Neuronal stem cell (in vitro differentiated cells): Measurements from ENCODE around the gene SPP2.

Source experiments
- DNase-seq: peaks from one replicate; pipeline ENCODE4 v3.0.0-alpha.2; 2013; ENCODE audit warnings: low spot score
- H2AFZ ChIP-seq: one replicate; pipeline ENCODE4 v1.6.1; 2013; ENCODE audit warnings: mild to moderate bottlenecking, low read length, inconsistent platforms
- H2AK5ac ChIP-seq: 2 replicates; pipeline ENCODE4 v1.6.1; 2013; ENCODE audit warnings: low read depth, mild to moderate bottlenecking, inconsistent platforms, low read length, moderate library complexity, mixed read lengths
- H2BK120ac ChIP-seq: 2 replicates; pipeline ENCODE4 v1.6.1; 2013; ENCODE audit warnings: low read depth, mild to moderate bottlenecking, inconsistent platforms, low read length, moderate library complexity, mixed read lengths
- H2BK12ac ChIP-seq: one replicate; pipeline ENCODE4 v1.6.1; 2013; ENCODE audit warnings: low read length, inconsistent platforms
- H2BK15ac ChIP-seq: 2 replicates; pipeline ENCODE4 v1.6.1; 2013; ENCODE audit warnings: mild to moderate bottlenecking, low read length, inconsistent platforms, mixed read lengths
- H2BK5ac ChIP-seq: one replicate; pipeline ENCODE4 v1.6.1; 2013; ENCODE audit warnings: inconsistent platforms, mild to moderate bottlenecking, low read length, moderate library complexity
- H3K14ac ChIP-seq: one replicate; pipeline ENCODE4 v1.6.1; 2013; ENCODE audit warnings: low read length, inconsistent platforms
- H3K18ac ChIP-seq: 2 replicates; pipeline ENCODE4 v1.6.1; 2013; ENCODE audit warnings: low read length, inconsistent platforms
- H3K23ac ChIP-seq: 2 replicates; pipeline ENCODE4 v1.6.1; 2013; ENCODE audit warnings: low read depth, mild to moderate bottlenecking, mixed read lengths, low read length, inconsistent platforms; ENCODE audit not compliant: poor library complexity
- H3K27ac ChIP-seq: replicated peaks from 3 replicates; pipeline ENCODE4 v1.5.1; 2013; ENCODE audit warnings: low read length, inconsistent platforms
- H3K27me3 ChIP-seq, 3 experiments: 2 replicates each; pipeline ENCODE4 v1.6.1; 2013; ENCODE audit warnings: low read length in 3 of 3, mild to moderate bottlenecking in 2 of 3, inconsistent platforms in 1 of 3, low read depth in 1 of 3, mixed read lengths in 1 of 3, moderate library complexity in 1 of 3; ENCODE audit not compliant: control insufficient read depth in 3 of 3, insufficient read depth in 3 of 3
- H3K36me3 ChIP-seq, 2 donors: replicated peaks in 1 of 2; 2 replicates each; pipeline ENCODE4 v1.6.1; 2013; ENCODE audit warnings: low read length in 2 of 2; ENCODE audit not compliant: control insufficient read depth in 2 of 2, insufficient read depth in 2 of 2
- H3K4ac ChIP-seq: 2 replicates; pipeline ENCODE4 v1.6.1; 2013; ENCODE audit warnings: inconsistent platforms, mild to moderate bottlenecking, low read length, moderate library complexity
- H3K4me1 ChIP-seq, 2 donors: 1 replicate in 1 of 2; 2 replicates in 1 of 2; pipeline ENCODE4 v1.6.1; 2013; ENCODE audit warnings: low read length in 2 of 2, low read depth in 1 of 2; ENCODE audit not compliant: control insufficient read depth in 2 of 2, insufficient read depth in 1 of 2
- H3K4me2 ChIP-seq: one replicate; pipeline ENCODE4 v1.6.1; 2013; ENCODE audit warnings: mild to moderate bottlenecking, low read length, inconsistent platforms; ENCODE audit not compliant: insufficient read depth, poor library complexity, severe bottlenecking
- H3K4me3 ChIP-seq, 2 donors: 2 replicates each; pipeline ENCODE4 v1.5.1; 2013; ENCODE audit warnings: low read length in 2 of 2, mild to moderate bottlenecking in 2 of 2, inconsistent platforms in 1 of 2, moderate library complexity in 1 of 2
- H3K79me1 ChIP-seq: one replicate; pipeline ENCODE4 v1.6.1; 2013; ENCODE audit warnings: low read depth, mild to moderate bottlenecking, inconsistent platforms, low read length, moderate library complexity
- H3K9ac ChIP-seq: one replicate; pipeline ENCODE4 v1.6.1; 2013; ENCODE audit warnings: mild to moderate bottlenecking, low read depth, low read length, inconsistent platforms; ENCODE audit not compliant: poor library complexity
- H3K9me3 ChIP-seq, 2 donors: replicated peaks in 1 of 2; 2 replicates each; pipeline versions ENCODE3 to v1.6.1; 2013; ENCODE audit warnings: low read length in 2 of 2, mild to moderate bottlenecking in 2 of 2, inconsistent platforms in 1 of 2, low read depth in 1 of 2, mixed read lengths in 1 of 2, moderate library complexity in 1 of 2; ENCODE audit not compliant: control insufficient read depth in 2 of 2, insufficient read depth in 1 of 2
- H4K8ac ChIP-seq: one replicate; pipeline ENCODE4 v1.6.1; 2013; ENCODE audit warnings: low read depth, mild to moderate bottlenecking, inconsistent platforms, low read length, moderate library complexity
- H4K91ac ChIP-seq: one replicate; pipeline ENCODE4 v1.6.1; 2013; ENCODE audit warnings: low read length, low read depth, mild to moderate bottlenecking, inconsistent platforms; ENCODE audit not compliant: poor library complexity
- WGBS, 2 donors: extraction: QIAGEN DNeasy Blood & Tissue Kit; methylation state at CpG; one replicate each; pipeline ENCODE4 v1.1.7; 2013; ENCODE audit warnings: missing lambda C conversion rate in 2 of 2, mixed read lengths in 1 of 2; ENCODE audit not compliant: insufficient read length in 2 of 2, insufficient replicate concordance in 1 of 2; ENCODE audit errors: extremely low coverage in 2 of 2; 5-methylcytosine and 5-hydroxymethylcytosine counted together

The SPP2 gene

DNA sequence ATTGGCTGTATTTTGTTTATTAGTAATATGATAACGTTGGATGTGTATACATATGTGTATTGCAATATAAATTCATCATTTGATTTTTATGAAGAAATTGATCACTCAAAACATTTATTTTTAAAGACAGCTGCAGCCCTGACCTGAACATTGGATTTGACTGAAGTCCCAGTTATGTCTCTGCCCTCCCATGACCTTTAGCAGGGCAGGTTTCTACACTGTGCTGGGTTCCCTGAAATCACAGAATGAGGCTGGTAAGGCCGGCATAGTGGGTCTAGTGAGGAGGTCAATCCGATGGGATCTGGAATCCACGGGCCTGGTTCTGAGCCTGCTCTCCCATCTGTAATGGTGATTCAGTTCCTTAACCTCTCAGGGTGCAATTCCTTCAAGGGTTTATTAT is 22.0 kb downstream of the SPP2 start:
- H3K9ac ChIP-seq = no peak overlapping the region
- H2BK5ac ChIP-seq = no peak overlapping the region
- no peak overlapping the region for H3K14ac ChIP-seq
- no peak overlapping the region for H3K4me2 ChIP-seq
- H4K91ac ChIP-seq = no peak overlapping the region
- H3K4ac ChIP-seq = no peak overlapping the region
- DNase-seq = no peak
- no peaks in the 10 kb centered on the region for H3K9me3 ChIP-seq
- no peak overlapping the region for H2AK5ac ChIP-seq
- no peak overlapping the region for H3K18ac ChIP-seq
- no peak overlapping the region for H2BK15ac ChIP-seq
- no peak overlapping the region for H3K23ac ChIP-seq
- no CpG with 5 or more reads among the region's 4 CpGs for WGBS, 2 donors
- no peak overlapping the region for H2BK120ac ChIP-seq
- H3K27ac ChIP-seq = no peak overlapping the region
- no peaks in the 10 kb centered on the region for H3K4me1 ChIP-seq
- H2BK12ac ChIP-seq = no peak overlapping the region
- H3K36me3 ChIP-seq = no peaks in the 10 kb centered on the region
- no peak overlapping the region for H2AFZ ChIP-seq
- no peak overlapping the region for H3K4me3 ChIP-seq
- no peaks in the 10 kb centered on the region for H3K79me1 ChIP-seq
- no peak overlapping the region for H4K8ac ChIP-seq
- H3K27me3 ChIP-seq = no peaks in the 10 kb centered on the region

DNA sequence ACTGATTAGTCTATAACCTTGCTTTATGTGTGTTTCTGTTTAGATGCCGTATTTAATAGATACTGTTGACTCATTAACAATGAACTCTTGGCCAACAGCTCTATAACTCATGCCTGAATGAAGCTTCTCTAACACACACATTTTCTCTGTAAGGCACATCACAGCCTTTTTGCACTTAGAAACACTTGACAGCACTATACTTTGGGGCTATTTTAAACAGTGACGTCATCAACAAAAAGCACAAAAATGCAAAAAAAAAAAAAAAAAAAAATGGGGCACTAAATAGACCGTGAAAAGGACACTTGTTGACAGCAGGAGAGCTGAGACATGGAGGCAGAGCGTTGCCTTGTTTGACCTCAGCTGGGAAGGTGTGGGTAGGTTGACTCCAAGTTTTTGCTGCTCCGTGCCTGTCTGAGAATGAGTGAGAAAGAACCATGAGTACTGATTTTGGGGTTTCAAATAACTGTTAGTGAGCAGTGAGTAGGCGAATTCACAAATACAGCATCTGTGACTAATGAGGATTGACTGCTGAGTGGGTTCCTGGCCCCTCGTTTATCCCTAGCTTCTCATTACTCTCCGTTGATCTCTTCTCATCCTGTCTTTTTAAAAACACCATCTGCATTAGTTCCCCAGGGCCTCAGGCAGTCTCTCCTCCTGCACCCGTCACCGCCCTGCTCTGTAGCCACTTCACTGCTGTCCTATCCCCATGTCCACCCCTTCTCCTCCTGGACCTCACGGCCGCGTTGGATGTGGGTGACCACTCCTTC is 24.4 kb downstream of the SPP2 start:
- no peak overlapping the region for H2BK120ac ChIP-seq
- WGBS, 2 donors = no CpG with 5 or more reads among the region's 13 CpGs

DNA sequence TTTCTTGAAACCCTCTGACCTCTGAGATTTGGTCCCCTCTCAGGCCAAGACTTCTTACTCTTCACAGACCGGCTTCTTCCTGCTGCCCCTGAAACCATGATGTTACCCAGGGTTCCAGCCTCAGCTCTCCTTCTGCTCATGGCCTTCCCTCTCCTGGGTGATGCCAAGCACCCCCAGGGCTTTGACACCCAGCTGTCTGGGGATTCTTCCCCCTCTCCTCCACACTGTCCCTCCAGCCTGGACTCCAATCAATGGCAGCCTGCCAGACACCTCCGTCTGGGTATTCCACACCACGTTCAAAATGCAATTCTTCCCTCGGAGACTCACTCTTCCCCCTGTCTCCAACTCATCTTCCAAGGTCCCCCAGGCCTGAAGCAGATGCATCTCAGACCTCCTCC is 25.0 kb downstream of the SPP2 start:
- Histone ChIP-seq H3K23ac (no peak overlapping the region), H2BK12ac (no peak overlapping the region), H3K4me2 (no peak overlapping the region), H2BK15ac (no peak overlapping the region), H3K9ac (no peak overlapping the region), H3K14ac (no peak overlapping the region), H3K4me1 (no peaks in the 10 kb centered on the region), H2AFZ (no peak overlapping the region), H3K9me3 (no peaks in the 10 kb centered on the region), H3K27me3 (no peaks in the 10 kb centered on the region), H2BK5ac (no peak overlapping the region), H2BK120ac (no peak overlapping the region), H3K79me1 (no peaks in the 10 kb centered on the region), H2AK5ac (no peak overlapping the region), H3K4me3 (no peak overlapping the region), H3K4ac (no peak overlapping the region), H4K91ac (no peak overlapping the region), H3K36me3 (no peaks in the 10 kb centered on the region), H3K27ac (no peak overlapping the region), H4K8ac (no peak overlapping the region), H3K18ac (peak overlapping the region; percentile 42)
- no peak for DNase-seq
- no CpG with 5 or more reads among the region's 4 CpGs for WGBS, 2 donors

More for the DNA sequence above, 24.4 kb downstream of the SPP2 start:
- Histone ChIP-seq H3K9me3 (no peaks in the 10 kb centered on the region), H2BK12ac (no peak overlapping the region), H3K14ac (no peak overlapping the region), H3K18ac (peak overlapping the region; percentile 42), H3K36me3 (no peaks in the 10 kb centered on the region), H3K4ac (no peak overlapping the region), H3K23ac (no peak overlapping the region), H4K8ac (no peak overlapping the region), H3K9ac (no peak overlapping the region), H2BK5ac (no peak overlapping the region), H3K27me3 (no peaks in the 10 kb centered on the region), H3K79me1 (no peaks in the 10 kb centered on the region), H3K27ac (no peak overlapping the region), H2AFZ (no peak overlapping the region), H2AK5ac (no peak overlapping the region), H2BK15ac (no peak overlapping the region), H3K4me2 (no peak overlapping the region), H3K4me3 (no peak overlapping the region), H4K91ac (no peak overlapping the region), H3K4me1 (no peaks in the 10 kb centered on the region)
- DNase-seq = no peak

DNA sequence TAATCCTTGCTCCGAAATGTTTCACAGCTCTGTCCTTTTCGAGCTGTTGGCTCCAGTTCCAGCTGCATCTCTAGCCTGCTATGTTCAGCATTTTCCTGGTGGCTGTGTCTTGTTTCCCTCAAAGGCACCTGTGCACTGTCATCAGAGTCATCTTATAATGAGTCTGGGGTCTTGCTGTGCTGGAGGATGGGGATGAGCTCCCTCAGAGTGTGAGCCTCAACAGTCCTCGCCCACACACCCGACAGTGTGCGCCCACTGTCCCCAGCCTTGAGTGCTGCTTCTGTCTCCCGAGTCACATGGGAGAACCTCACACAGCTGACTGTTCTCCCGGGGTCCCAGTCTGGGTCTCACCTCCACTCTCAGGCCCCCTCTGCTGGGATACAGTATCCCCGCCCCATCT is 25.4 kb downstream of the SPP2 start:
- no CpG with 5 or more reads among the region's 8 CpGs for WGBS, 2 donors
- no peak overlapping the region for H3K9ac ChIP-seq

More for the DNA sequence above, 25.4 kb downstream of the SPP2 start:
- H3K27me3 ChIP-seq = no peaks in the 10 kb centered on the region
- no peak overlapping the region for H3K27ac ChIP-seq
- H3K36me3 ChIP-seq = no peaks in the 10 kb centered on the region
- H3K4ac ChIP-seq = no peak overlapping the region
- no peaks in the 10 kb centered on the region for H3K9me3 ChIP-seq
- no peak overlapping the region for H3K4me2 ChIP-seq
- H2BK15ac ChIP-seq = no peak overlapping the region
- H2BK120ac ChIP-seq = no peak overlapping the region
- no peak overlapping the region for H2BK12ac ChIP-seq
- no peak overlapping the region for H3K14ac ChIP-seq
- no peak overlapping the region for H3K18ac ChIP-seq
- no peak overlapping the region for H2AFZ ChIP-seq
- H3K4me1 ChIP-seq = no peaks in the 10 kb centered on the region
- H2BK5ac ChIP-seq = no peak overlapping the region
- H4K91ac ChIP-seq = no peak overlapping the region
- no peak overlapping the region for H3K4me3 ChIP-seq
- no peak overlapping the region for H2AK5ac ChIP-seq
- no peak overlapping the region for H4K8ac ChIP-seq
- DNase-seq = no peak
- no peak overlapping the region for H3K23ac ChIP-seq
- no peaks in the 10 kb centered on the region for H3K79me1 ChIP-seq
